Measurements from ENCODE around the gene OGDH. TPM values are rescaled to one million over a fixed set of nuclear protein-coding genes. Genes with fewer than 3 reads are reported as not detected.

OGDH gene
- total RNA-seq, 1 donor from 2014 or later: 73.7 TPM

DNA sequence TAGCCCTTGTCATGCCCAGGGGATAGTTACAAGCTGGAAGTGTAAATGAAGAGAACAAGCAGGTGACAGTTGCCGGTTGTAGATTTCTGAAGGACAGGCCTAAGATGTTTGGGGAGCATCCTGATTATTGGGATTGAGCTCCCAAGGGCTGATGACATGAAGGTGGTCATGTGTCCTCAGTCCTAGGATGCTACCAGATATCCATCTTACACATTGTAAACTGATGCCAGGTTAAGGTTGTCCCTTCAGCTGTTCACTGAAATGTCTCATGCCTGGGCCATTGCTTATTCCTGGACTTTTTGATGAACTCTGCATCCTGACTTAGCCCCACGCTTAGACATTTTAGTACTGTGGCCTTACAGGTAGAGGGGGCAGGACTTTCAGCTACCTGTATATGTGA is 143.6 kb downstream of the OGDH start:
- Histone ChIP-seq H3K4me1 (ENCODE audit: insufficient read depth, low read length) (peaks cover 17% of the 10 kb centered on the region), H3K4me3 (ENCODE audit: insufficient read depth, low read depth, low read length) (peak overlapping the region; percentile 79)
- no peak for FAIRE-seq

DNA sequence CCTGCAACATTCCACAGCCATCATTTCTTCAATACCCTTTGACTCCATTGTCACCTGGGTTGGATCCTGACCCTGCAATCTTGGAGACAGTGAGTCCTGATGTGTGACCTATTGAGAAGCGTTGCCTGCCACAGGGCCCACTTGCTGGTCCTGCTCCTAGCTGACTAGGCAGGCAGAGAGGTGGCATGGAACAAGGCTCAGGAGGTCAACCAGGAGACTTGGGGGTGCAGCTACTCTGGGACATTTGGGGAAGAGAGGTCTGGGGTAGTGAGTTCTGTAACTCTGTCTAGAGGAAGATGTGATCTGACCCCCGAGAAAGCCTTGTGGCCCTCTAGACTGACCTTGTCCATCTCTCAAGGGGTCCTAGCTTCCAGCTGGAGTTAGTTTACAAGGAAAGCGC is 144.0 kb downstream of the OGDH start:
- Mint-ChIP-seq H3K9me3 (ENCODE audit: unreplicated experiment) (no peaks in the 10 kb centered on the region), H3K27me3 (ENCODE audit: low read depth, unreplicated experiment) (no peaks in the 10 kb centered on the region), H3K27ac (ENCODE audit: unreplicated experiment) (no peak overlapping the region), H3K36me3 (ENCODE audit: low read depth, unreplicated experiment) (peaks cover 8% of the 10 kb centered on the region), H3K4me3 (ENCODE audit: unreplicated experiment) (peak overlapping the region; percentile 86), H3K4me1 (ENCODE audit: low read depth, unreplicated experiment) (peaks cover 21% of the 10 kb centered on the region)
- H3K79me2 ChIP-seq (ENCODE audit: insufficient read depth, low read length): peaks cover 66% of the 10 kb centered on the region
- H3K36me3 ChIP-seq (ENCODE audit: insufficient read depth, low read length): no peaks in the 10 kb centered on the region
- DNase-seq (ENCODE audit: low read depth) (no peak), FAIRE-seq (no peak)
- no peak overlapping the region for H3K27ac ChIP-seq (ENCODE audit: low read depth, low read length)
- no peak overlapping the region for H2AFZ ChIP-seq (ENCODE audit: low read depth, low read length)
- H3K27me3 ChIP-seq (ENCODE audit: insufficient read depth, low read length): no peaks in the 10 kb centered on the region
- TF ChIP-seq, protein P1, sequence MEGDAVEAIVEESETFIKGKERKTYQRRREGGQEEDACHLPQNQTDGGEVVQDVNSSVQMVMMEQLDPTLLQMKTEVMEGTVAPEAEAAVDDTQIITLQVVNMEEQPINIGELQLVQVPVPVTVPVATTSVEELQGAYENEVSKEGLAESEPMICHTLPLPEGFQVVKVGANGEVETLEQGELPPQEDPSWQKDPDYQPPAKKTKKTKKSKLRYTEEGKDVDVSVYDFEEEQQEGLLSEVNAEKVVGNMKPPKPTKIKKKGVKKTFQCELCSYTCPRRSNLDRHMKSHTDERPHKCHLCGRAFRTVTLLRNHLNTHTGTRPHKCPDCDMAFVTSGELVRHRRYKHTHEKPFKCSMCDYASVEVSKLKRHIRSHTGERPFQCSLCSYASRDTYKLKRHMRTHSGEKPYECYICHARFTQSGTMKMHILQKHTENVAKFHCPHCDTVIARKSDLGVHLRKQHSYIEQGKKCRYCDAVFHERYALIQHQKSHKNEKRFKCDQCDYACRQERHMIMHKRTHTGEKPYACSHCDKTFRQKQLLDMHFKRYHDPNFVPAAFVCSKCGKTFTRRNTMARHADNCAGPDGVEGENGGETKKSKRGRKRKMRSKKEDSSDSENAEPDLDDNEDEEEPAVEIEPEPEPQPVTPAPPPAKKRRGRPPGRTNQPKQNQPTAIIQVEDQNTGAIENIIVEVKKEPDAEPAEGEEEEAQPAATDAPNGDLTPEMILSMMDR (IDR thresholded peaks at IDR 0.05; ENCODE audit: insufficient read depth, low read depth, low read length): no peak
- no peak for TF ChIP-seq EZH2 (IDR thresholded peaks at IDR 0.05; ENCODE audit: insufficient read depth, low read length)
- peaks cover 17% of the 10 kb centered on the region for H3K4me1 ChIP-seq (ENCODE audit: insufficient read depth, low read length)
- peak overlapping the region; percentile 93 for H3K4me2 ChIP-seq (ENCODE audit: low read length)
- no peaks in the 10 kb centered on the region for H3K9me3 ChIP-seq (ENCODE audit: insufficient read depth, low read depth, low read length)
- H3K9ac ChIP-seq (ENCODE audit: low read length): no peak overlapping the region
- no peak overlapping the region for H3K4me3 ChIP-seq (ENCODE audit: insufficient read depth, low read depth, low read length)
- H4K20me1 ChIP-seq (ENCODE audit: insufficient read depth, low read length): peaks cover 62% of the 10 kb centered on the region

More for the DNA sequence above, 143.6 kb downstream of the OGDH start:
- DNase-seq (ENCODE audit: low read depth): no peak
- H3K27me3 Mint-ChIP-seq (ENCODE audit: low read depth, unreplicated experiment): no peaks in the 10 kb centered on the region
- H3K27ac Mint-ChIP-seq (ENCODE audit: unreplicated experiment): no peak overlapping the region
- Histone ChIP-seq H3K27ac (ENCODE audit: low read depth, low read length) (no peak overlapping the region), H3K4me2 (ENCODE audit: low read length) (peak overlapping the region; percentile 93), H3K9me3 (ENCODE audit: insufficient read depth, low read depth, low read length) (no peaks in the 10 kb centered on the region), H4K20me1 (ENCODE audit: insufficient read depth, low read length) (peaks cover 58% of the 10 kb centered on the region), H3K9ac (ENCODE audit: low read length) (peak overlapping the region; percentile 87), H3K79me2 (ENCODE audit: insufficient read depth, low read length) (peaks cover 62% of the 10 kb centered on the region), H3K36me3 (ENCODE audit: insufficient read depth, low read length) (no peaks in the 10 kb centered on the region), H2AFZ (ENCODE audit: low read depth, low read length) (no peak overlapping the region), H3K27me3 (ENCODE audit: insufficient read depth, low read length) (no peaks in the 10 kb centered on the region)
- no peaks in the 10 kb centered on the region for H3K9me3 Mint-ChIP-seq (ENCODE audit: unreplicated experiment)
- peaks cover 20% of the 10 kb centered on the region for H3K4me1 Mint-ChIP-seq (ENCODE audit: low read depth, unreplicated experiment)
- no peak for TF ChIP-seq EZH2 (IDR thresholded peaks at IDR 0.05; ENCODE audit: insufficient read depth, low read length)
- TF ChIP-seq, protein P1 (IDR thresholded peaks at IDR 0.05; ENCODE audit: insufficient read depth, low read depth, low read length): no peak
- peaks cover 8% of the 10 kb centered on the region for H3K36me3 Mint-ChIP-seq (ENCODE audit: low read depth, unreplicated experiment)
- peak overlapping the region; percentile 86 for H3K4me3 Mint-ChIP-seq (ENCODE audit: unreplicated experiment)

DNA sequence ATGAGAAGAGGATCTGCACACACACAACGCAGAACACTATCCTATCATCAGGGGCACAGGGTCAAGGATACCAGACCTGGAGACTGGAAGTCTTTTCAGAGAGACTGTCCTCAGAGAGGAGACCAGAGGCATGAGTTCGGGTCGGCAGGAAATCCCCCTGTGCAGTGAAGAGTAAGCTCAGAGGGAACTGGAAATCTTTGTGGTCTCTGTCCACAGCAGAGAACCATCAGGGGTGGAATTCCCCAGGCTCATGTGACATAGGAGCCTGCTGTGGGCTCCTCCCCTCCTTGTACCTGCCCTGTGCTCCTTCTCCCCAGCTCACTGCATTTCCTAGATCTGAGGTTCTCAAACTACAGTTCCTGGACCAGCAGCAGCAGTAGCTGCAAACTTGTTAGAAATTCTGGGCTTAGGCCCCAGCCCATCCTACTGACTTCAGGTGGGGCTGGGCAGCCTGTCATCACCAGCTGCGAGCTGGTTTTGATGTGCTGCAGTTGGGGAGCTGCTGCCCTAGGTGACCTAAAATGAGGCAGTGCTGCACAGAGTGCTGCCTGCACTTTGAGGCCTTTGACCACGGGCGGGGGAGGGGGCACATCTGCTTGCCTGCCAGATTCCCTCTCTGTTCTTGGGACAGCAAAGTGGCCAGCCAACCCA is 144.6 kb downstream of the OGDH start:
- H3K4me2 ChIP-seq (ENCODE audit: low read length): peak overlapping the region; percentile 93
- H3K9ac ChIP-seq (ENCODE audit: low read length): no peak overlapping the region
- peaks cover 69% of the 10 kb centered on the region for H4K20me1 ChIP-seq (ENCODE audit: insufficient read depth, low read length)
- H3K27me3 ChIP-seq (ENCODE audit: insufficient read depth, low read length): no peaks in the 10 kb centered on the region
- Mint-ChIP-seq H3K4me3 (ENCODE audit: unreplicated experiment) (peak overlapping the region; percentile 86), H3K36me3 (ENCODE audit: low read depth, unreplicated experiment) (peaks cover 8% of the 10 kb centered on the region), H3K4me1 (ENCODE audit: low read depth, unreplicated experiment) (peaks cover 21% of the 10 kb centered on the region), H3K27ac (ENCODE audit: unreplicated experiment) (no peak overlapping the region), H3K27me3 (ENCODE audit: low read depth, unreplicated experiment) (no peaks in the 10 kb centered on the region), H3K9me3 (ENCODE audit: unreplicated experiment) (no peaks in the 10 kb centered on the region)
- FAIRE-seq (no peak), DNase-seq (ENCODE audit: low read depth) (no peak)
- no peak overlapping the region for H3K4me3 ChIP-seq (ENCODE audit: insufficient read depth, low read depth, low read length)
- no peaks in the 10 kb centered on the region for H3K36me3 ChIP-seq (ENCODE audit: insufficient read depth, low read length)
- TF ChIP-seq, protein P1 (IDR thresholded peaks at IDR 0.05; ENCODE audit: insufficient read depth, low read depth, low read length): no peak
- no peak for TF ChIP-seq EZH2 (IDR thresholded peaks at IDR 0.05; ENCODE audit: insufficient read depth, low read length)
- peaks cover 17% of the 10 kb centered on the region for H3K4me1 ChIP-seq (ENCODE audit: insufficient read depth, low read length)
- H3K27ac ChIP-seq (ENCODE audit: low read depth, low read length): no peak overlapping the region
- no peak overlapping the region for H2AFZ ChIP-seq (ENCODE audit: low read depth, low read length)
- H3K9me3 ChIP-seq (ENCODE audit: insufficient read depth, low read depth, low read length): no peaks in the 10 kb centered on the region
- H3K79me2 ChIP-seq (ENCODE audit: insufficient read depth, low read length): peaks cover 73% of the 10 kb centered on the region
